NOMO-1 treated with DMSO at 0.1 percent for 48 hours (cell line): ENCODE measurements around the gene CCDC89.
A peak's percentile ranks its signal among the peaks of the same experiment; 100 is the strongest.
"Not testable (repeated sequence)": the region's sequence is repeated elsewhere in the genome, so short reads cannot be mapped to it uniquely, and the experiment has no call there.

Experiments used
- DNase-seq: peaks from one replicate; lab custom pipeline; 2025; ENCODE audit not compliant: unreplicated experiment; lab: John Stamatoyannopoulos, UW

CCDC89 gene

DNA sequence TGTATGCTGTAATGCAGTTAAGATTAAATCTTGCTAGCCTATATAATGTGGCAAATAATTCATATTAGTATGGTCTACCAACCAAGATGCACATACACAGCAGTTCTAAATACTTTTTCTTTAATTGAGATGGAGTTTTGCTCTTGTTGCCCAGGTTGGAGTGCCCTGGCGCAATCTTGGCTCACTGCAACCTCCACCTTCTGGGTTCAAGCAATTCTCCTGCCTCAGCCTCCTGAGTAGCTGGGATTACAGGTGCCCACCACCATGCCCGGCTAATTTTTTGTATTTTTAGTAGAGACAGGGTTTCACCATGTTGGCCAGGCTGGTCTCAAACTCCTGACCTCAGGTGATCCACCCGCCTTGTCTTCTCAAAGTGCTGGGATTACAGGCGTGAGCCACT is 31.7 kb downstream of the CCDC89 start:
- DNase-seq, result not testable (repeated sequence)

DNA sequence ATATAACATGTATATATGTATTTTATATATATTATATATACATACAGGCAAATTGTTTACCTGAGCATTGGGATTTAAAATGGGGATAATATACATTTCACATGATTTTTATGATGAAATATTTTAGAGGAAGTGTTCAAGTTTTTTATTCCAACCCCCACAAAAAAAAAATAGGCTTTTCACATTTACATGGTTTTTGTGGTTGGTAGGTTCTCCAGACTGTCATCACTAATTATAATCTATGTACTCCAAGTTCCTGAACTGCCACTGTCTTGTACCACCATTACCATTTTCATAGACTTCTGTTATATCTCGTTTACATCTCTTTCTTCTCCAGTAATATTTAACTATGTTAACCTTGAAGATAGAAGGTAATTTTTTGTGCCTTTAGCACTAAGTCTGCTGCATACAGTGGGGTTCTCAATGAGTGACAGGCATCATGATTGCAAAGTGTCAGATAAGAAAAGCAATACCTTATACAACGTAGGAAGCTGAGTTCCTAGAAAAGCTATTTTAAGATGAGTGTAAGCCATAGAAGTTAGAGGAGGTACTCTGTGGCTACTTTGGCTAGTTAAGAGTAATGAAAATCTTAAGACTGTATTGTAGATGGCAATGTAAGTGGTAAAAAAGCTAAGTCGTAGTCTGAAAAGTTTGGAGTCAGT is 33.1 kb downstream of the CCDC89 start:
- peak; percentile 83 for DNase-seq

DNA sequence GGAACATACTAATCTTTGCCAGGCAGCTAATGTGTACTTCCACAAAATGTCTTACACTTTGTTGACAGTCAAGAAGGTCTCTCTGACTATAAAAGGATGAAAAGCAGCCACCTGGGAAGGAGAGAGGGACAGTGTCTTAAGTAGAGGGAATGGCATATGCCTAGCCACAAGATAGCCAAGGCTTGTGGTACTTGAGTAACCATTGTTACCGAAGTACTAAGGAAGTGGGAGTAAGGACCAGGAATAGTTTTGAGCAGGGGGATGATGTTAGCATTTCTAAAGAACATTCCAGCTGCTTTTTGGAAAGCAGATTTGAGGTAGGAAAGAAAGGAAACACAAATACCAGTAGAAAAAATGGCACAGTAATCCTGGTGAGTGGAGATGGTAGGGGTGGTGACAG is 34.9 kb downstream of the CCDC89 start:
- DNase-seq, result no peak

DNA sequence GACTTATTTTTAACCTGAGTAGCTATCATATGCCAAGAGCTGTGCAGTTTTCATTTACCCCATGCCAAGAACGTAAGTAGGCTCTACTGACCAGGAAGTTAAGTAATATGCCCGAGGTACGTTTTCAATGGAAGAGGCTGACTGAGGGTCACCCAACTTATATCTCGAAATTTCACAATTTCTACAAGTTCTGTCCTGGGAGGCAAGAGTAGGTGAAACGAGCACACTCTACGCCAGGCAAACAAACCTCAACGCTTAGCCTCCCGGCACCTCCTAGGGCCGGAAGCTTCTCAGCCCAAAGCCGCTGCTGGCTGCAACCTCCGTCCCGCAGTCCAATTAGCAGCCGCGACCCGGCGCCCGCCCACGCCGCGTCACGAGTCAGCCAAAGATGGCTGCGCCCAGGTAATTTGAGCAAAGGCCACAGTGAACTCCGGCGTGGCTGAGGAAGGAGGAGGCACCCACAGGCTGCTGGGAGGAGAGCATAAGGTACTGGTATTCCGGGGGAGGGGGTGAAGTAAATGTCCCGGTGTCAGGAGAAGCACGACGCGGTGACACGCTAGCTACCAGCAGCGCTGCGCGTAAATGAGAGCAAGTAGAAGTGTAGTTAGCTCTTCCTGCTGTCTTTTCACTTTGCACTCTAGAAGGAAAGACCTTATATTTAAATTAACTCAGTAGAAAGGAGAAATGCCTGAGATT is 38.2 kb downstream of the CCDC89 start, which contains the start of gene TMEM126A:
Gene TMEM126A, plus strand, starts transcription at position 364 of the 696 bp plus-strand sequence. CDS start 2,289 bp downstream, outside the sequence.
- peak; percentile 83 for DNase-seq

DNA sequence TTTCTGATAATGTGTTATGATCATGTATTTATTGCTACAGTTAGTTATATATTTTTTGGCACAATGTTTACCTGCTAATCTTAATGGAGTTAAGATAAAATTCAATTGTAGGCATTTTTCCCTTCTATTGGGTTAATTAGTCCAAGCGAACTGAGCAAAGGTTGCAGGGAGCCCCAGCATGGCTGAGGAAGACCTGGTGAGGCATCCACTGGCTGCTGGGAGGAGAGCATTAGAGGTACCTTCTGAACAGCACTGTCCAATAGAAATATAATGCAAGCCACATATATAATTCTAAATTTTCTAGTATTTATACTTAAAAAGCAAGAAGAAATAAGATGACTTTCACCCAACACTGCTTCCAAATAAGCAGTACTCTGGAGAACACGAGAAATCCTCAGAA is 38.9 kb downstream of the CCDC89 start:
- peak; percentile 9 for DNase-seq

DNA sequence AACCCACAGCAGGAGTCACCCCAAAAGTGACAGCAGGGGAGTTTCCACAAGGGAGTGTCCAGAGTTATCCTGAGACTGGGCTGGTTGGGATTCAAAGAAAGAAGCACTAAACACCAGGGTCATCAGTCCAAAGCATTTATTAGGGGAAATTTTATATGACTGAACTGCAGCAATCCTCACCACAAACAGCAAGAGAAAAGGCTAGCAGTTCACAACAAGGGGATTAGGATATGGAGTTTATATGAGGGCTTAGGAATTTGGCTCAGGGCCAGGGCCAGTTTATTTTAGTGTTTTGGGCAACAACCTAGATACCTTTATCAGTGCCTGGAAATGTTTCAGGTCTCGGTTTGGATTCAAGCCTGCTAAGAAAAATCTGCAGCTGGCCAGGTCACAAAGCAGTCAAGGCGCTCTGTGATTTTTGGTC is 42.8 kb downstream of the CCDC89 start:
- DNase-seq, result no peak

DNA sequence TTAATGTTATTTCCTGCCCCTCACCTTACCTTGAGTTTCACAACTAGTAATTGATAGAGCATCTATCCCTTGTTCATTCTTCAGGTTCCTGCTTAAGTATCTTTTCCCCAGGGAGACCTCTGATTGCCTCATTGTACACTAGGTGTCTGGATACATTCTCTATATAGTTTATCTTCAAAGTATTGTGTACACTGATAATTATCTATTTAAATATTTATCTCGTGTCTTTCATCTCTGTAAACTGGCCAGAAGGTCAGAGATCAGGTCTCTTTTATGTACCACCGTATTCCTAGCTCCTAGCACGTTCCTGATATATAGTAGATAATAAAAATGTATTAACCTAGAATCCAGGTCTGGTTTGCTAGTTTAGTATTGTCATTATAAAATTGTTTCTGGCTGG is 51.2 kb downstream of the CCDC89 start:
- no peak for DNase-seq
